Neural cell (in vitro differentiated cells): ENCODE measurements around the gene AGPAT4. TPM values are rescaled to one million over a fixed set of nuclear protein-coding genes. Genes with fewer than 3 reads are reported as not detected.

Experiments used
- H2AFZ ChIP-seq: fragments of 200-600, 300-800 bp; sonication (generic), shearing (Covaris generic); 2 replicates; pipeline ENCODE4 v1.6.0; 2014; ENCODE audit warnings: low read depth, mild to moderate bottlenecking, antibody characterized with exemption, low read length, moderate library complexity
- H3F3A ChIP-seq: fragments of 200-600 bp; shearing (Covaris generic); 2 replicates; pipeline ENCODE4 v1.6.1; 2016; ENCODE audit warnings: mild to moderate bottlenecking, moderate library complexity, mixed read lengths, antibody characterized with exemption, low read length; ENCODE audit not compliant: insufficient read depth, poor library complexity, severe bottlenecking
- H3K27ac ChIP-seq: fragments of 200-600, 300-800 bp; sonication (generic), shearing (Covaris generic); 2 replicates; pipeline ENCODE4 v1.5.1; 2014; ENCODE audit warnings: mild to moderate bottlenecking, low read length, moderate library complexity
- H3K27me3 ChIP-seq: fragments of 300-800, 200-600 bp; sonication (generic), shearing (Covaris generic); 2 replicates; pipeline ENCODE4 v1.6.0; 2014; ENCODE audit warnings: mild to moderate bottlenecking, low read depth, low read length, moderate library complexity; ENCODE audit not compliant: insufficient read depth
- H3K36me3 ChIP-seq: fragments of 300-800, 200-600 bp; sonication (generic), shearing (Covaris generic); 2 replicates; pipeline ENCODE4 v1.5.1; 2014; ENCODE audit warnings: mild to moderate bottlenecking, antibody characterized with exemption, low read length, moderate library complexity; ENCODE audit not compliant: insufficient read depth
- H3K4me2 ChIP-seq: fragments of 300-800, 200-600 bp; sonication (generic), shearing (Covaris generic); 2 replicates; pipeline ENCODE4 v1.6.0; 2014; ENCODE audit warnings: mild to moderate bottlenecking, low read length
- H3K4me3 ChIP-seq: fragments of 300-800, 200-600 bp; sonication (generic), shearing (Covaris generic); 2 replicates; pipeline ENCODE4 v1.5.1; 2014; ENCODE audit warnings: mild to moderate bottlenecking, low read length, moderate library complexity
- H3K79me2 ChIP-seq: fragments of 200-600 bp; shearing (Covaris generic); replicated peaks from 2 replicates; pipeline ENCODE4 v1.6.0; 2014; ENCODE audit warnings: mild to moderate bottlenecking, low read length, moderate library complexity; ENCODE audit not compliant: insufficient read depth
- H3K9ac ChIP-seq: fragments of 300-800, 200-600 bp; sonication (generic), shearing (Covaris generic); 2 replicates; pipeline ENCODE4 v1.6.1; 2016; ENCODE audit warnings: mild to moderate bottlenecking, low read length, mixed read lengths
- H3K9me2 ChIP-seq: fragments of 200-600 bp; shearing (Covaris generic); 2 replicates; pipeline ENCODE4 v1.6.1; 2016; ENCODE audit warnings: mild to moderate bottlenecking, low read length, mixed read lengths; ENCODE audit not compliant: insufficient read depth
- H3K9me3 ChIP-seq: fragments of 200-600, 300-800 bp; sonication (generic), shearing (Covaris generic); 2 replicates; pipeline ENCODE4 v1.6.1; 2016; ENCODE audit warnings: mild to moderate bottlenecking, mixed run types, low read length, moderate library complexity, mixed read lengths
- H4K20me1 ChIP-seq: fragments of 200-600 bp; shearing (Covaris generic); 2 replicates; pipeline ENCODE4 v1.6.1; 2016; ENCODE audit warnings: mild to moderate bottlenecking, mixed run types; ENCODE audit not compliant: insufficient read depth
- CTCF ChIP-seq: fragments of 450-650 bp; IDR thresholded peaks from 2 replicates; pipeline ENCODE4 v1.5.1; 2014; ENCODE audit warnings: antibody characterized with exemption, mild to moderate bottlenecking, moderate library complexity; ENCODE audit not compliant: poor library complexity, severe bottlenecking
- EP300 ChIP-seq: fragments of 450-650 bp; conservative IDR thresholded peaks from 2 replicates; pipeline ENCODE4 v1.6.1; 2014; ENCODE audit warnings: antibody characterized with exemption, mild to moderate bottlenecking, moderate library complexity; ENCODE audit not compliant: poor library complexity, severe bottlenecking
- EZH2 ChIP-seq: fragments of 200-600, 300-800 bp; shearing (Covaris generic), sonication (generic); IDR thresholded peaks from 2 replicates; pipeline ENCODE4 v1.6.1; 2014; ENCODE audit warnings: antibody characterized with exemption, low read length, borderline replicate concordance, mild to moderate bottlenecking; ENCODE audit not compliant: insufficient read depth, poor library complexity, severe bottlenecking
- MXI1 ChIP-seq: fragments of 450-650 bp; conservative IDR thresholded peaks from 2 replicates; pipeline ENCODE4 v1.6.1; 2014; ENCODE audit warnings: antibody characterized with exemption, mild to moderate bottlenecking; ENCODE audit not compliant: poor library complexity, severe bottlenecking
- POLR2AphosphoS5 ChIP-seq: IDR thresholded peaks from 2 replicates; pipeline ENCODE4 v1.6.1; 2012
- RAD21 ChIP-seq: fragments of 450-650 bp; conservative IDR thresholded peaks from 2 replicates; pipeline ENCODE4 v1.6.1; 2014; ENCODE audit warnings: antibody characterized with exemption, mild to moderate bottlenecking, moderate library complexity
- SMC3 ChIP-seq: fragments of 450-650 bp; conservative IDR thresholded peaks from 2 replicates; pipeline ENCODE4 v1.6.1; 2014; ENCODE audit warnings: antibody characterized with exemption, mild to moderate bottlenecking, moderate library complexity; ENCODE audit not compliant: poor library complexity
- TAF1 ChIP-seq: IDR thresholded peaks from 2 replicates; pipeline ENCODE4 v1.6.1; 2012; ENCODE audit warnings: low read depth
- polyA plus RNA-seq: library from polyadenylated mRNA; depleted of rRNA; stranded (reverse); fragments of >200 nt; gene quantifications from 2 replicates; pipeline ENCODE4 v1.2.3, GENCODE V29; 2014
- TF ChIP-seq, protein P1 (sequence below): IDR thresholded peaks from 2 replicates; pipeline ENCODE4 v1.6.1; 2012; ENCODE audit warnings: borderline replicate concordance

The AGPAT4 gene
- polyA plus RNA-seq, 1 donor from 2014 or later: 42.6 TPM

- Histone ChIP-seq H3K9me2 (no peaks in the 10 kb centered on the region), H3K27me3 (no peaks in the 10 kb centered on the region), H2AFZ (no peak overlapping the region), H3K9me3 (no peaks in the 10 kb centered on the region), H4K20me1 (no peaks in the 10 kb centered on the region), H3K4me2 (no peak overlapping the region), H3K9ac (no peak overlapping the region), H3K4me3 (no peak overlapping the region), H3F3A (no peaks in the 10 kb centered on the region), H3K36me3 (peaks cover 4% of the 10 kb centered on the region), H3K79me2 (no peaks in the 10 kb centered on the region), H3K27ac (no peak overlapping the region)
- TF ChIP-seq, protein P1, sequence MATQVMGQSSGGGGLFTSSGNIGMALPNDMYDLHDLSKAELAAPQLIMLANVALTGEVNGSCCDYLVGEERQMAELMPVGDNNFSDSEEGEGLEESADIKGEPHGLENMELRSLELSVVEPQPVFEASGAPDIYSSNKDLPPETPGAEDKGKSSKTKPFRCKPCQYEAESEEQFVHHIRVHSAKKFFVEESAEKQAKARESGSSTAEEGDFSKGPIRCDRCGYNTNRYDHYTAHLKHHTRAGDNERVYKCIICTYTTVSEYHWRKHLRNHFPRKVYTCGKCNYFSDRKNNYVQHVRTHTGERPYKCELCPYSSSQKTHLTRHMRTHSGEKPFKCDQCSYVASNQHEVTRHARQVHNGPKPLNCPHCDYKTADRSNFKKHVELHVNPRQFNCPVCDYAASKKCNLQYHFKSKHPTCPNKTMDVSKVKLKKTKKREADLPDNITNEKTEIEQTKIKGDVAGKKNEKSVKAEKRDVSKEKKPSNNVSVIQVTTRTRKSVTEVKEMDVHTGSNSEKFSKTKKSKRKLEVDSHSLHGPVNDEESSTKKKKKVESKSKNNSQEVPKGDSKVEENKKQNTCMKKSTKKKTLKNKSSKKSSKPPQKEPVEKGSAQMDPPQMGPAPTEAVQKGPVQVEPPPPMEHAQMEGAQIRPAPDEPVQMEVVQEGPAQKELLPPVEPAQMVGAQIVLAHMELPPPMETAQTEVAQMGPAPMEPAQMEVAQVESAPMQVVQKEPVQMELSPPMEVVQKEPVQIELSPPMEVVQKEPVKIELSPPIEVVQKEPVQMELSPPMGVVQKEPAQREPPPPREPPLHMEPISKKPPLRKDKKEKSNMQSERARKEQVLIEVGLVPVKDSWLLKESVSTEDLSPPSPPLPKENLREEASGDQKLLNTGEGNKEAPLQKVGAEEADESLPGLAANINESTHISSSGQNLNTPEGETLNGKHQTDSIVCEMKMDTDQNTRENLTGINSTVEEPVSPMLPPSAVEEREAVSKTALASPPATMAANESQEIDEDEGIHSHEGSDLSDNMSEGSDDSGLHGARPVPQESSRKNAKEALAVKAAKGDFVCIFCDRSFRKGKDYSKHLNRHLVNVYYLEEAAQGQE: no peak
- TF ChIP-seq CTCF (no peak), MXI1 (no peak), EZH2 (no peak), EP300 (no peak), SMC3 (no peak), TAF1 (no peak), POLR2AphosphoS5 (no peak), RAD21 (no peak)
Observed at GRCh38 chr6:161139304-161139765, 134.5 kb downstream of the AGPAT4 start.

DNA sequence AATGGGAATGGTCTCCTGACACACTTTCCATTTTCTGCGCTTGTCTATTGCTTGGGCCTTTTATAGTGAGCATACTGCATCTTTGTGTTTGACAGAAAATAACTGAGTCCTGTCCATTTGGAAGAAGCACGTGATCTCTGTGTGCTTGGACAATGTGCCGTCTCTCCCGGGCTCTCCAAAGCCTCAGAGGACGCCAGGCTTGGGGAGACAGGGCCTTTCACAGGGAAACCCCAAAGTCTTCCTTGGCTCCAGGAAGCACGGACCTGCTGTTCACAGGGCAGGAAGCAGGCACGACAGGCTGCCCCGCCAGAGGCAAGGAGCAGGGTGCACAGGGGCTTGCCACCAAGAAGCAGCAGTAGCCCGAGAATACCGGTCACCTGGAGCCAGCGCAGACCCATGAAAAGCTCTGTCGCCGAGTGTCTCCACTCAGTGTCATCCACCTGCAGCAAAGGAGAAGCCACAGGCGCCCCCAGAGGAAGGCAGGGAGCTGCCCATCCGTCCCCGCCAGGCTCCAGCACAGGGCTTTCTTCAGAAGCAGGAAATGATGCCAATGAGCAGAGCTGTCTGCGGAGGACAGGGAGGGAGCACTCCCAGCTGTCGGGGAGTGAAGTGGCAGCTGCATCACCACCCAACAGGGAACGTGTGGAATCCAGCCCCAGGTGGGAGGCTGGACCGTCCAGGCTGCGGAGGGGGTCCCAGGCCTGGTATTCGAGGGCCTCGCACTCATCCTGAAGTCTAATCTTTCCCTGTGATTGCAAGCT is 135.1 kb downstream of the AGPAT4 start:
- H4K20me1 ChIP-seq: no peaks in the 10 kb centered on the region
- H3K9me2 ChIP-seq: no peaks in the 10 kb centered on the region
- H3K9me3 ChIP-seq: no peaks in the 10 kb centered on the region
- no peak overlapping the region for H3K9ac ChIP-seq
- no peak overlapping the region for H3K4me3 ChIP-seq
- H3K4me2 ChIP-seq: no peak overlapping the region
- no peaks in the 10 kb centered on the region for H3F3A ChIP-seq
- H3K27ac ChIP-seq: no peak overlapping the region
- H3K79me2 ChIP-seq: no peaks in the 10 kb centered on the region
- H2AFZ ChIP-seq: no peak overlapping the region
- peaks cover 4% of the 10 kb centered on the region for H3K36me3 ChIP-seq
- no peaks in the 10 kb centered on the region for H3K27me3 ChIP-seq
- TF ChIP-seq EZH2 (no peak), SMC3 (no peak), POLR2AphosphoS5 (no peak), RAD21 (no peak), EP300 (no peak), TAF1 (no peak), CTCF (no peak), MXI1 (no peak)
- TF ChIP-seq, protein P1: no peak
